Ammon's horn (tissue), 1 donor: ENCODE measurements around the gene RAB3B.
A peak's percentile ranks its signal among the peaks of the same experiment; 100 is the strongest.
"Not testable (repeated sequence)": the region's sequence is repeated elsewhere in the genome, so short reads cannot be mapped to it uniquely, and the experiment has no call there.

Experiments
- DNase-seq: peaks from one replicate; pipeline ENCODE4 v3.0.0-alpha.2; 2016; ENCODE audit warnings: low spot score

The RAB3B gene

GRCh38 chr1:51919684-51920083, 70.8 kb downstream of the RAB3B start:
- DNase-seq = no peak

GRCh38 chr1:51916587-51917405, 73.7 kb downstream of the RAB3B start:
- no peak for DNase-seq

- no peak for DNase-seq
Observed at GRCh38 chr1:51915951-51916350, 74.5 kb downstream of the RAB3B start.

GRCh38 chr1:51912881-51913280, 77.6 kb downstream of the RAB3B start:
- DNase-seq = no peak

GRCh38 chr1:51910221-51911000, 80.1 kb downstream of the RAB3B start:
- no peak for DNase-seq

- DNase-seq = no peak
Observed at GRCh38 chr1:51908499-51908898, 82.0 kb downstream of the RAB3B start.

- no peak for DNase-seq
Observed at GRCh38 chr1:51907079-51907702, 83.3 kb downstream of the RAB3B start.

- peak; percentile 64 for DNase-seq
Observed at GRCh38 chr1:51906306-51907078, 84.0 kb downstream of the RAB3B start.

GRCh38 chr1:51902456-51902855, 88.0 kb downstream of the RAB3B start:
- DNase-seq = no peak

- DNase-seq = no peak
Observed at GRCh38 chr1:51901151-51901550, 89.3 kb downstream of the RAB3B start.

GRCh38 chr1:51899022-51899421, 91.5 kb downstream of the RAB3B start:
- DNase-seq = no peak

GRCh38 chr1:51898090-51898734, 92.3 kb downstream of the RAB3B start:
- no peak for DNase-seq

- no peak for DNase-seq
Observed at GRCh38 chr1:51897699-51898031, 92.8 kb downstream of the RAB3B start.

- not testable (repeated sequence) for DNase-seq
Observed at GRCh38 chr1:51894748-51895147, 95.8 kb downstream of the RAB3B start.

- DNase-seq = peak; percentile 99
Observed at GRCh38 chr1:51878616-51879336, 111.7 kb downstream of the RAB3B start, which contains the start of gene NRDC. Gene NRDC (minus strand): TSS chr1:51878727. CDS start chr1:51878615, 112 bp downstream.

GRCh38 chr1:51878308-51878615, 112.2 kb downstream of the RAB3B start:
- no peak for DNase-seq

- peak; percentile 32 for DNase-seq
Observed at GRCh38 chr1:51877434-51878307, 112.8 kb downstream of the RAB3B start.

- DNase-seq = no peak
Observed at GRCh38 chr1:51875836-51876235, 114.7 kb downstream of the RAB3B start.

- no peak for DNase-seq
Observed at GRCh38 chr1:51875291-51875772, 115.2 kb downstream of the RAB3B start.

GRCh38 chr1:51873270-51873669, 117.2 kb downstream of the RAB3B start:
- DNase-seq = not testable (repeated sequence)
